Measurements from ENCODE around the gene RIC3. TPM values are rescaled to one million over a fixed set of nuclear protein-coding genes. Genes with fewer than 3 reads are reported as not detected.
A peak's percentile ranks its signal among the peaks of the same experiment; 100 is the strongest.
"Not testable (repeated sequence)": the region's sequence is repeated elsewhere in the genome, so short reads cannot be mapped to it uniquely, and the experiment has no call there.

Gene RIC3
- polyA plus RNA-seq, 6 donors from 2014 or later, result 3.2 to 7.3 (median 5.7) TPM

DNA sequence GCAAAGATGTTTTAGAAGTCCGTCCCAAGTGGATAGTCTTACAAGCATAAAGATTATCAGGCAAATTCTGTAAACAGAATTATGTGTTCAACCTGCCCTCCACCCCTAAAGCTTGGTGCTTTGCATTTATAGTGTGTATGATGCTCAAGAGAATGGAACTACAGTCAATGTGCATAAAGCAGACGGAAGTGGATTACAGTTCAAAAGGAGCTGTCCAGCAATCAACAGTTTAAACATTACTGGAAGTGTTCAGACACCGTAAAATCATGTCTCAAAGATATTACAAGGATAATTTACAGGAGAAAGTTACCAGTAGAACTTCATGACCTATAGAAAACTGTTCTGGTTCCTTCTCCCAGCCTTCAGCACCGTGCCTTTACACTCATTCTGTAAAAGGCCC lies 1.0 kb downstream of the RIC3 start:
- Mint-ChIP-seq H3K36me3 (peaks cover 8 to 17% of the 10 kb centered on the region in 2 donors), H3K9me3 (peaks cover 0 to 9% (median 4%) of the 10 kb centered on the region in 7 donors), H3K27ac (peak overlapping the region in 2 of 6 donors; percentile 5 to 73), H3K4me3 (peak overlapping the region; percentile 81 to 98 (median 96)), H3K27me3 (peaks cover 14 to 45% (median 44%) of the 10 kb centered on the region in 3 donors), H3K4me1 (peaks cover 26 to 50% (median 42%) of the 10 kb centered on the region in 3 donors)
- DNase-seq (no peak), ATAC-seq (ENCODE audit: low read depth in 2 of 2) (no peak)

DNA sequence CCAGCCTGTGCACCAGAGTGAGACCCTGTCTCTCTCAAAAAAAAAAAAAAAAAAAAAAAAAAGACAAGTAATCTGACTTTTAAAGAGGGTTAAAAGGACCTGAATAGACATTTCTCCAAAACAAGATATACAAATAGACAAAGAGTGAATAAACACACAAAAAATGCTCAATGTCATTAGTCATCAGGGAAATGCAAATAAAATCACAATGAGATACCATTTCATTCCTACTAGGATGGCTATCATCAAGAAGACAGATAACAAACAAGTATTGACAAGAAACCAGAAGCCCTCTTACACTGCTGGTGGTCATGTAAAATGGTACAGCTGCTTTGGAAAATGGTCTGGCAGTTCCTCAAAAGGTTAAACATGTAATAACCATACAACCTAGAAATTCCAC lies 4.1 kb downstream of the RIC3 start:
- no peak for DNase-seq
- H3K4me1 Mint-ChIP-seq, result peaks cover 26 to 50% (median 42%) of the 10 kb centered on the region in 3 donors
- peaks cover 0 to 7% (median 4%) of the 10 kb centered on the region in 7 donors for H3K9me3 Mint-ChIP-seq
- H3K27me3 Mint-ChIP-seq, result peaks cover 4 to 29% (median 25%) of the 10 kb centered on the region in 3 donors
- peaks cover 4 to 10% of the 10 kb centered on the region in 2 donors for H3K36me3 Mint-ChIP-seq
- H3K27ac Mint-ChIP-seq, result no peak overlapping the region
- peak overlapping the region in 1 of 8 donors; percentile 50 for H3K4me3 Mint-ChIP-seq
- ATAC-seq (ENCODE audit: low read depth in 2 of 2), result no peak

DNA sequence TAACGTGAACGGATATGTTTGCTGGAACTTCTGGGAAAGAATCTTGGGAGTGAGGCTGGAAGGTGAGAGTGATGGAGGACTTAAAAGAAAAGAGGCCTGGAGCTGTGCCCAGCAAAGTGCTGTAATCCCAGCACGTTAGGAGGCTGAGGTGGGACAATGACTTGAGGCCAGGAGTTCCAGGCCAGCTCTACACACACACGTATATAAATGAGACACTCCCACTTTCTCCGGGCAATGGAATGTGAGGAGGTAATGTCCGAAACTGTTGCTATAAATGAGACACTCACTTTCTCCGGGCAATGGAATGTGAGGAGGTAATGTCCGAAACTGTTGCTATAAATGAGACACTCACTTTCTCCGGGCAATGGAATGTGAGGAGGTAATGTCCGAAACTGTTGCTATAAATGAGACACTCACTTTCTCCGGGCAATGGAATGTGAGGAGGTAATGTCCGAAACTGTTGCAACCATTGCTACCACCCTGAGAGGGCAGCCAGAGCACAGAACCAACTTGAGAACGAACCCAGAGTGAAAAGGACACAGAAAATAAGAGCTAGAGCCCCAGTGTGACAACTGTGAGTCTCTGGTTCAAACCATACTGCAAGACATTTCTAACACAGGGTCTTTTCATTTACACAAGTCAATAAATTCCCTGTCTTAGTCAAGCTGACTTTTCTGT lies 7.1 kb downstream of the RIC3 start:
- not testable (repeated sequence) for ATAC-seq (ENCODE audit: low read depth in 2 of 2); H3K4me3 Mint-ChIP-seq; H3K9me3 Mint-ChIP-seq; DNase-seq
- peaks cover 10 to 29% (median 20%) of the 10 kb centered on the region in 3 donors for H3K4me1 Mint-ChIP-seq
- peaks cover 10 to 11% of the 10 kb centered on the region in 2 donors for H3K36me3 Mint-ChIP-seq
- H3K27me3 Mint-ChIP-seq, result peaks cover 0 to 17% (median 10%) of the 10 kb centered on the region in 3 donors
- peak overlapping the region in 1 of 6 donors; percentile 11 for H3K27ac Mint-ChIP-seq

DNA sequence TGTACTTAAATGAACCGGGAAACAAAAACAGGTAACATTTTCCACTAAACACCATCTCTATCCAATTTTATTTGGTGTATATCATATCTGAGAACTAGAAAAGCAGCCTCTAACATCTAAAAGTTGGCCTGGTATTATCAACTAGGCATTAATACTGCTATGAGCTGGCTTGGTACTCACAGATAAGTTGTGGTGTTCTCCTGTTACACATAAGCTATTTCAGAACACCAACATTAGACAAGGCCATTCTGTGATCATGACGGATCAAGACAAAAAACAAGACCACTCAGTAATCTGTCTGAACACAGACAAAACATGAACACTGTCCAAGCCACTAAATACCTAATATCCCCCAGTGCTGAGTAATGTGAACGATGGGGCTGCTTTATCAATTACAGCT lies 11.9 kb downstream of the RIC3 start:
- H3K9me3 Mint-ChIP-seq, result no peaks in the 10 kb centered on the region
- H3K4me3 Mint-ChIP-seq, result no peak overlapping the region
- DNase-seq (no peak), ATAC-seq (ENCODE audit: low read depth in 2 of 2) (no peak)
- peak overlapping the region in 1 of 6 donors; percentile 78 for H3K27ac Mint-ChIP-seq
- peaks cover 9 to 20% (median 12%) of the 10 kb centered on the region in 3 donors for H3K4me1 Mint-ChIP-seq
- H3K36me3 Mint-ChIP-seq, result peaks cover 10 to 12% of the 10 kb centered on the region in 2 donors
- peaks cover 0 to 12% (median 0%) of the 10 kb centered on the region in 3 donors for H3K27me3 Mint-ChIP-seq

DNA sequence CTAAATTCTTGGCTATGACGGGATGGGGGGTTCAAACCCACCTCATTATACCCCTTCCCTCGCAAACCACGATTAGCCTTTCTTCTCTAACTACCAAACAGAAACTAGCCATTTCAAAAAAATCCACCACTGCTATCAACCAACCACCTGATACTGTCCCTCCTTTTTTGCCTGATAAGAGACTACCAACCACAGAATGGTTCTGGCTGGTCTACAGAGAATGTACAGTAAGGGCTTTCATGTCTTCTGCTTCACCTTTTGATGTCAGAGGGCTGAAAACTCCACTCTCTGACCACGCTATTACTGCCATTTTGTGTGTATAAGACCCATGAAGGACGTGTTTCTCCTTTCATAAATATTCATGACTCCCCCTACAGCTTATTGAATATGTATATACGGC lies 19.1 kb downstream of the RIC3 start:
- ATAC-seq (ENCODE audit: low read depth in 2 of 2), result no peak
- Mint-ChIP-seq H3K9me3 (peaks cover 0 to 6% (median 0%) of the 10 kb centered on the region in 7 donors), H3K4me1 (peaks cover 3 to 18% (median 11%) of the 10 kb centered on the region in 3 donors), H3K36me3 (peaks cover 9 to 17% of the 10 kb centered on the region in 2 donors), H3K4me3 (no peak overlapping the region), H3K27ac (peak overlapping the region in 1 of 6 donors; percentile 11), H3K27me3 (no peaks in the 10 kb centered on the region)
- DNase-seq, result no peak

DNA sequence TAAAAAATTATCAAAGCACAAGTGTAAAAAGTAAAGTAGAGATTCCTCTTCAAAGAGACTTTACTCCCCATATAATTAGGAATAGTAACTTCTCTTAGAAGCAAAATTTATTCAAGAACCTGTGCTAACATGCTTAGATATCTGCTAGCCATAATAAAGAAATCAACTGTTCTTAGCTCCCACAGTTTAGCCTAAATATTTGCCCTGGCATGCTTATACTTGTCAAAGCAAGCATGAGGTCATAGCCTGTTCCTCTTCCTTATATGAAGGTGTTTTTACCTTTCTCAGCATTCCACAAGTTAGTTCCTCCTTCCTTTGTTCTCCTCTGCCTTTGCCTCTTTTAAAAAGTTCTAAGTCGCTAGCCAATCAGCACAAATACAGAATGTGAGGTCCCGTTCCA lies 30.3 kb downstream of the RIC3 start:
- Mint-ChIP-seq H3K27ac (no peak overlapping the region), H3K27me3 (no peaks in the 10 kb centered on the region), H3K9me3 (peaks cover 0 to 12% (median 4%) of the 10 kb centered on the region in 7 donors), H3K4me1 (peaks cover 0 to 3% (median 0%) of the 10 kb centered on the region in 3 donors), H3K36me3 (peaks cover 8 to 32% of the 10 kb centered on the region in 2 donors), H3K4me3 (no peak overlapping the region)
- DNase-seq, result no peak
- no peak for ATAC-seq (ENCODE audit: low read depth in 2 of 2)

DNA sequence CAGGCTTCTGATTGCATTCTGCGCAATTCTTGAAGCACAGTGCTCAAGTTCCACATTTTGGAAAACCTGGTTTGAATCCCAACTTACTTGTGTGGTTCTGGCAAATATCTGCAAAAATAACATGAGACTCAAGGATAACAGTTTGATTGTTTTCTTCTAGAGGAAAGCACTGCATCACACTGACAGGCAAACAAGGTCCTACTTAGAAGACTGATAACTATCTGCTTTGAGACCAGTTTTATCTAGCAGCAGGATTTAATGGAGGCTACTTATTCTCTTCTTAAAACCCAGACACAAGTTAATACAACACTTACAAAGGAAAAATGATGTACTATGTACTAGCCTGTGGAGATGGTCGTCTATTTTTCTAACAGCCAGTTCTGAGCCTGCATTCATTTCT lies 41.4 kb downstream of the RIC3 start:
- ATAC-seq (ENCODE audit: low read depth in 2 of 2), result no peak
- peaks cover 7 to 18% of the 10 kb centered on the region in 2 donors for H3K36me3 Mint-ChIP-seq
- no peaks in the 10 kb centered on the region for H3K9me3 Mint-ChIP-seq

DNA sequence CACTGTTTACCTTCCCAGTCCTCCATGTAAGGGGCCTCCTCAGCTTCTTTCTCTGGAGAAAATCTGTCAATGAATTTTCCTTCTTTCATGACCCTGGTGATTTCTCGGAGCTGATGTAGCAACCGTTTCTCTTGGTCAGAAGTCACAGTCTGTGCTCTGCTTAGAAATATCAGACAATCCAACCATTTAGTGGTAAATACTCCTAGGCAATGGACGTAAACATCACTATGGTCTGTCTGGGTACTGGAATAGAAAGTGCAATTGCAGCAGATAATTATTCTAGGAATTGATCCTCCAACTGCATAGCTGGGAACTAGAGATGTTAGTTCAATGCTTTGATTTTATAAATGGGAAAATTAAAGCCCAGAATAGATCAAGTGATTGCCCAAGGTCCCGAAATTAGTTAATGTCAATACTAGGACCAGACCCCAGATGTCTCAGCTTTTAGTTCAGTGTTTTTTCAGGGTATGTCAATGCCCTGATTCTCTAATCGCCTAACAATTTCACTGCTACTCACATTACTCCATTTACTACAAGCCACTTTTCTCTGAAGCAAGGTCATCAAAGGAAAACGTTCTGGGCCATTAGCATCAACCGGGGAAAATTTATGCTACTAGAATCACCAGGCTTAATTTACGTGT lies 42.1 kb downstream of the RIC3 start:
- H3K4me1 Mint-ChIP-seq, result no peaks in the 10 kb centered on the region
- DNase-seq (no peak), ATAC-seq (ENCODE audit: low read depth in 2 of 2) (no peak)
- no peaks in the 10 kb centered on the region for H3K27me3 Mint-ChIP-seq
- H3K27ac Mint-ChIP-seq, result peak overlapping the region in 1 of 6 donors; percentile 7
- peaks cover 7 to 23% of the 10 kb centered on the region in 2 donors for H3K36me3 Mint-ChIP-seq
- H3K9me3 Mint-ChIP-seq, result peaks cover 0 to 4% (median 0%) of the 10 kb centered on the region in 7 donors
- no peak overlapping the region for H3K4me3 Mint-ChIP-seq

More for the DNA sequence above, 41.4 kb downstream of the RIC3 start:
- H3K4me1 Mint-ChIP-seq, result no peaks in the 10 kb centered on the region
- no peak overlapping the region for H3K27ac Mint-ChIP-seq
- no peaks in the 10 kb centered on the region for H3K27me3 Mint-ChIP-seq
- no peak overlapping the region for H3K4me3 Mint-ChIP-seq
- DNase-seq, result no peak

DNA sequence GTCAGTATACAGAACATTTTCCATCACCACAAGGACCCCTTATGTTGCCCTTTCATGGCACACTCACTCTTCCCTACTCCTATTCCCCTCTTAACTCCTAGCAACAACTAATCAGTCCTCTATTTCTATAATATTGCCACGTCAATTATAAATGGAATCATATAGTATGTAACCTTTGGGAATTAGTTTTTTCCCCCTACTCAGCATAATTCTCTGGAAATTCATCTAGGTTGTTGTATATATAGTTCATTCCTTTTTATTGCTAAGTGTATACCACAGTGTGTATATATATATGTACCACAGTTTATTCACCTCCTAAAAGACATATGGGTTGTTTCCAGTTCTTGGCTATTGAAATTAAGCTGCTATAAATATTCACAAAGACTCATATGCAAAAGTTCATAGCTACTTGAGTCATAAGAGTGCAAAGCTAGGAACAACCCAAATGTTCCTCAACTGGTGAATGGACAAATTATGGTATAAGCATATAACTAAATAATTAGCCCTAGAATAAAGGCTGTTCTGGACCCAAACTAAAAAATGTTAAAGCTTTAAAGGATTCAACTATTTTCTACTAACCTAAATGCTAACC lies 46.6 kb downstream of the RIC3 start:
- ATAC-seq (ENCODE audit: low read depth in 2 of 2), result no peak
- no peaks in the 10 kb centered on the region for H3K4me1 Mint-ChIP-seq
- no peak for DNase-seq
- no peak overlapping the region for H3K27ac Mint-ChIP-seq
- H3K36me3 Mint-ChIP-seq, result peaks cover 4 to 33% of the 10 kb centered on the region in 2 donors
- no peak overlapping the region for H3K4me3 Mint-ChIP-seq
- H3K9me3 Mint-ChIP-seq, result peaks cover 0 to 15% (median 10%) of the 10 kb centered on the region in 7 donors
- no peaks in the 10 kb centered on the region for H3K27me3 Mint-ChIP-seq

DNA sequence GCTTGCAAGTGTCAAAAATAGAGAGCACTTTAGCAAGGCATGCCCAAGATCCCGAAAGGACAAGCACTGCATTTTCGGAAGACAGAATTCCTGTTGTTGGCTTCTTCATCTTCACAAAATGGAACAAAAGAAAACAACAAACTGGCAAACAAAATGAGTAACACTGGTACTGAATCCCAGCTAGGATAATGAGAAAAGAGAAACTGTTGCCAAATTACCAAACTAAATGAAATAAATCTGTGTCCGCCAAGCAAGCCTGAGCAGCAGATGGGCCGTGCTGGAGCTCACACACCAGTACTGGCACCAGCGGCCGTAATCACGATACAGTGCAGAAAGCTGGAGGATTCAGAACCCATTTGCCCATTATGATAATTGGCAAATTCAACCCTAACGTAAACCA lies 57.2 kb downstream of the RIC3 start:
- ATAC-seq (ENCODE audit: low read depth in 2 of 2) (no peak), DNase-seq (no peak)
- Mint-ChIP-seq H3K4me3 (no peak overlapping the region), H3K36me3 (peaks cover 29 to 42% of the 10 kb centered on the region in 2 donors), H3K9me3 (peaks cover 7 to 25% (median 20%) of the 10 kb centered on the region in 7 donors), H3K27ac (no peak overlapping the region), H3K27me3 (no peaks in the 10 kb centered on the region), H3K4me1 (no peaks in the 10 kb centered on the region)

DNA sequence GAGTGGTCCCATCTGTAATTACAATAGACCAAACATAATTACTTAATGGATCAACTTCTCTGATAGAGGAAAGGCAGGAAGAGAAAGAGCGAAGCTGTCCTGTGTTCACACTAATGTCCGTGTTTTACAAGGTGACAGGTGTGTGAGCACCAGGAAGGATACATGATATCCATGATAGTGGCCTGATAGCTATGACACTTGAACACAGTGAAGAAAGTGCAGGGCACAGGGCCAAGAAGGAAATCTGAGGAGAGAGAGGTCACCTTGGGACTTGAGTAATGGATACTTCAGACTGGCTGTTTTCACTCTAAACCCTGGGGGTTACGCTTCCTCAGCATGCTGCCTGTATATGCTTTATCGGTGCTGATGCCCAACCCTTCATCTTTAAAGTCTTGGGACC lies 58.4 kb downstream of the RIC3 start:
- no peak overlapping the region for H3K27ac Mint-ChIP-seq
- H3K4me3 Mint-ChIP-seq, result no peak overlapping the region
- no peaks in the 10 kb centered on the region for H3K4me1 Mint-ChIP-seq
- H3K27me3 Mint-ChIP-seq, result no peaks in the 10 kb centered on the region
- H3K9me3 Mint-ChIP-seq, result peaks cover 7 to 15% (median 12%) of the 10 kb centered on the region in 7 donors
- peaks cover 17 to 31% of the 10 kb centered on the region in 2 donors for H3K36me3 Mint-ChIP-seq
- no peak for ATAC-seq (ENCODE audit: low read depth in 2 of 2)
- no peak for DNase-seq

DNA sequence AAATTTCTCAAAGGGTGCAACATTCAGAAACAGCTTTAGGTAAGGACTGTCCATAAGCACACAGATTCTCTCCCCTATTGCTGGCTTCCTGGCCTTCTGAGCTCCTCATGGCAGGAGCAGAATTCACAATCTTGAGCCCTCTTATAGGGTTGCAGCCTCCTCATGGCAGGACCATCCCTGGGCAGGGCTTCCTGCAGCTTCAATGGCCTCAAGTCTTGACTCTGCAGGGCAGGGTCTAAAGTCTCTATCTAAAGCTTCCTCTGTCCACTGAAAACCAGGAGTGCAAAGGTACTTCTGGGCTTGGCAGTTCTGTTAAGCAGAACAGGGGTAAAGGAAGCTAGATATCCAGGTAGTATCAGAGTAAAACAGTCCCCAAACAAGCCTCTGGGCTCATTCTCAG lies 59.1 kb downstream of the RIC3 start:
- Mint-ChIP-seq H3K4me3 (no peak overlapping the region), H3K27ac (no peak overlapping the region), H3K9me3 (peaks cover 2 to 9% (median 5%) of the 10 kb centered on the region in 7 donors), H3K36me3 (peaks cover 10 to 26% of the 10 kb centered on the region in 2 donors), H3K27me3 (no peaks in the 10 kb centered on the region), H3K4me1 (no peaks in the 10 kb centered on the region)
- no peak for ATAC-seq (ENCODE audit: low read depth in 2 of 2)
- DNase-seq, result no peak

DNA sequence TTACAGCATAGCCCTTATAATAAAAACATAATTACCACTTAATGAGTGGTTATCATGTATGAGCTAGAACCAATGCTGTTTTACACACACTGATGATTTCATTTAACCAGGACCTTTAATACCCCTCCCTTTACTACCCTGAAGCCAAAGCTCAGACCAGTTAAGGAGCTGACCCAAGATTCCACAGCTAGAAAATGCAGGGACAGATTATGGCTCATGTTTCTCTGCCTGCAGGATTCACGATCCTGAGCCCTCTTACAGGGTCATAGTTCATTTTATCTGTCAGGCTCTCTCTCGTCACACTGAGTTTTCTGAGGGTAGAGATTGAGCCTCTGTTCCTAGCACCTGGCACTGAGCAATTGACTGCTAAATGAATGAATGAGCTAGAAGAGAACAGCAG lies 60.4 kb downstream of the RIC3 start:
- no peak for ATAC-seq (ENCODE audit: low read depth in 2 of 2)
- Mint-ChIP-seq H3K4me3 (no peak overlapping the region), H3K36me3 (peaks cover 0 to 22% of the 10 kb centered on the region in 2 donors), H3K27me3 (no peaks in the 10 kb centered on the region), H3K4me1 (no peaks in the 10 kb centered on the region), H3K27ac (no peak overlapping the region), H3K9me3 (no peaks in the 10 kb centered on the region)
- DNase-seq, result no peak
